Stimulated activated naive CD8-positive, alpha-beta T cell treated with anti-CD3 and anti-CD28 coated beads, Interleukin-15, amount 100 ng/mL, for 72 hours (primary cell): ENCODE results near the gene CA7.
"Not testable (repeated sequence)": the region's sequence is repeated elsewhere in the genome, so short reads cannot be mapped to it uniquely, and the experiment has no call there.

Source experiments
- ATAC-seq: fragments of 150-1000 bp; cut with Tn5 transposase; 2 replicates; pipeline ENCODE4 v1.10.0; 2021; ENCODE audit warnings: mild to moderate bottlenecking, moderate library complexity
- DNase-seq, 2 donors: peaks; one replicate each; pipeline ENCODE4 v3.0.0; 2021 to 2022
- H3K27ac Mint-ChIP-seq, 2 donors: one replicate each; pipeline ENCODE4 v1.8.0; 2022; ENCODE audit warnings: mild to moderate bottlenecking in 2 of 2, mixed read lengths in 2 of 2, moderate library complexity in 2 of 2
- H3K27me3 Mint-ChIP-seq: one replicate; pipeline ENCODE4 v1.8.0; 2022; ENCODE audit warnings: mixed read lengths
- H3K4me1 Mint-ChIP-seq: one replicate; pipeline ENCODE4 v1.8.0; 2022; ENCODE audit warnings: mild to moderate bottlenecking, mixed read lengths
- H3K4me3 Mint-ChIP-seq, 2 donors: one replicate each; pipeline ENCODE4 v1.8.0; 2022; ENCODE audit warnings: mild to moderate bottlenecking in 2 of 2, mixed read lengths in 2 of 2, moderate library complexity in 1 of 2
- H3K9me3 Mint-ChIP-seq, 2 donors: one replicate each; pipeline ENCODE4 v1.8.0; 2022; ENCODE audit warnings: mixed read lengths in 2 of 2

CA7 gene

GRCh38 chr16:66856184-66856730 lies 12.0 kb downstream of the CA7 start:
- H3K4me3 Mint-ChIP-seq = no peak overlapping the region

GRCh38 chr16:66856801-66857200 lies 12.6 kb downstream of the CA7 start:
- Mint-ChIP-seq H3K4me1 (no peaks in the 10 kb centered on the region), H3K27ac (peak overlapping the region; percentile 14 to 57), H3K9me3 (no peaks in the 10 kb centered on the region), H3K4me3 (no peak overlapping the region), H3K27me3 (peaks cover 6% of the 10 kb centered on the region)
- no peak for DNase-seq
- ATAC-seq = no peak

More at GRCh38 chr16:66856184-66856730, 12.0 kb downstream of the CA7 start:
- no peaks in the 10 kb centered on the region for H3K9me3 Mint-ChIP-seq
- no peaks in the 10 kb centered on the region for H3K4me1 Mint-ChIP-seq
- peak overlapping the region in 1 of 2 donors; percentile 57 for H3K27ac Mint-ChIP-seq
- ATAC-seq (no peak), DNase-seq (no peak)
- H3K27me3 Mint-ChIP-seq = peaks cover 10% of the 10 kb centered on the region

- no peak overlapping the region for H3K4me3 Mint-ChIP-seq
- H3K9me3 Mint-ChIP-seq = no peaks in the 10 kb centered on the region
- ATAC-seq = no peak
Observed at GRCh38 chr16:66857437-66857836, 13.2 kb downstream of the CA7 start.

GRCh38 chr16:66858740-66859396 lies 14.7 kb downstream of the CA7 start:
- ATAC-seq (no peak), DNase-seq (no peak)
- Mint-ChIP-seq H3K9me3 (no peaks in the 10 kb centered on the region), H3K4me3 (no peak overlapping the region), H3K27me3 (no peaks in the 10 kb centered on the region), H3K4me1 (no peaks in the 10 kb centered on the region), H3K27ac (no peak overlapping the region)

More at GRCh38 chr16:66857437-66857836, 13.2 kb downstream of the CA7 start:
- no peaks in the 10 kb centered on the region for H3K4me1 Mint-ChIP-seq
- no peak for DNase-seq
- H3K27ac Mint-ChIP-seq = no peak overlapping the region
- no peaks in the 10 kb centered on the region for H3K27me3 Mint-ChIP-seq

GRCh38 chr16:66859397-66860068 lies 15.3 kb downstream of the CA7 start:
- no peak overlapping the region for H3K4me3 Mint-ChIP-seq
- ATAC-seq (no peak), DNase-seq (no peak)
- no peaks in the 10 kb centered on the region for H3K4me1 Mint-ChIP-seq
- H3K27me3 Mint-ChIP-seq = no peaks in the 10 kb centered on the region
- no peak overlapping the region for H3K27ac Mint-ChIP-seq
- no peaks in the 10 kb centered on the region for H3K9me3 Mint-ChIP-seq

- Mint-ChIP-seq H3K4me1 (no peaks in the 10 kb centered on the region), H3K9me3 (no peaks in the 10 kb centered on the region), H3K27ac (no peak overlapping the region), H3K27me3 (no peaks in the 10 kb centered on the region), H3K4me3 (no peak overlapping the region)
- no peak for ATAC-seq
- no peak for DNase-seq
Observed at GRCh38 chr16:66862023-66862520, 17.9 kb downstream of the CA7 start.

GRCh38 chr16:66863707-66864106 lies 19.5 kb downstream of the CA7 start:
- H3K4me3 Mint-ChIP-seq = no peak overlapping the region
- H3K27ac Mint-ChIP-seq = no peak overlapping the region
- no peak for ATAC-seq
- no peaks in the 10 kb centered on the region for H3K9me3 Mint-ChIP-seq
- DNase-seq = no peak
- H3K27me3 Mint-ChIP-seq = no peaks in the 10 kb centered on the region
- no peaks in the 10 kb centered on the region for H3K4me1 Mint-ChIP-seq

- H3K4me1 Mint-ChIP-seq = peaks cover 31% of the 10 kb centered on the region
- H3K27ac Mint-ChIP-seq = no peak overlapping the region
- ATAC-seq (no peak), DNase-seq (no peak)
- no peaks in the 10 kb centered on the region for H3K9me3 Mint-ChIP-seq
- peaks cover 11% of the 10 kb centered on the region for H3K27me3 Mint-ChIP-seq
- H3K4me3 Mint-ChIP-seq = no peak overlapping the region
Observed at GRCh38 chr16:66869424-66869823, 25.2 kb downstream of the CA7 start.

- ATAC-seq, H3K4me3 Mint-ChIP-seq, H3K9me3 Mint-ChIP-seq, DNase-seq, H3K27ac Mint-ChIP-seq: not testable (repeated sequence)
- Mint-ChIP-seq H3K27me3 (peaks cover 11% of the 10 kb centered on the region), H3K4me1 (peaks cover 51% of the 10 kb centered on the region)
Observed at GRCh38 chr16:66871363-66871762, 27.1 kb downstream of the CA7 start.

GRCh38 chr16:66871840-66872239 lies 27.6 kb downstream of the CA7 start:
- Mint-ChIP-seq H3K9me3 (peaks cover 5 to 7% of the 10 kb centered on the region in 2 donors), H3K4me1 (peaks cover 54% of the 10 kb centered on the region), H3K27ac (no peak overlapping the region), H3K4me3 (no peak overlapping the region), H3K27me3 (peaks cover 11% of the 10 kb centered on the region)
- DNase-seq (no peak), ATAC-seq (no peak)

- ATAC-seq (no peak), DNase-seq (no peak)
- Mint-ChIP-seq H3K4me1 (peaks cover 54% of the 10 kb centered on the region), H3K27ac (no peak overlapping the region), H3K27me3 (peaks cover 11% of the 10 kb centered on the region), H3K4me3 (peak overlapping the region; percentile 77 to 86), H3K9me3 (peaks cover 5 to 7% of the 10 kb centered on the region in 2 donors)
Observed at GRCh38 chr16:66872559-66872942, 28.3 kb downstream of the CA7 start.

GRCh38 chr16:66872943-66873684 lies 28.9 kb downstream of the CA7 start:
- peak overlapping the region; percentile 77 to 86 for H3K4me3 Mint-ChIP-seq

GRCh38 chr16:66873685-66874055 lies 29.5 kb downstream of the CA7 start:
- DNase-seq (no peak), ATAC-seq (no peak)
- H3K27ac Mint-ChIP-seq = peak overlapping the region in 1 of 2 donors; percentile 87
- peaks cover 5 to 7% of the 10 kb centered on the region in 2 donors for H3K9me3 Mint-ChIP-seq
- H3K27me3 Mint-ChIP-seq = peaks cover 11% of the 10 kb centered on the region
- peaks cover 65% of the 10 kb centered on the region for H3K4me1 Mint-ChIP-seq
- H3K4me3 Mint-ChIP-seq = peak overlapping the region; percentile 77 to 86

More at GRCh38 chr16:66872943-66873684, 28.9 kb downstream of the CA7 start:
- ATAC-seq = peak; percentile 92
- Mint-ChIP-seq H3K27ac (peak overlapping the region in 1 of 2 donors; percentile 37), H3K9me3 (peaks cover 5 to 7% of the 10 kb centered on the region in 2 donors), H3K27me3 (peaks cover 11% of the 10 kb centered on the region), H3K4me1 (peaks cover 60% of the 10 kb centered on the region)
- peak; percentile 95 to 97 for DNase-seq

- Mint-ChIP-seq H3K27me3 (peaks cover 11% of the 10 kb centered on the region), H3K9me3 (peaks cover 5 to 7% of the 10 kb centered on the region in 2 donors), H3K4me3 (peak overlapping the region; percentile 75 to 76), H3K4me1 (peaks cover 71% of the 10 kb centered on the region), H3K27ac (peak overlapping the region; percentile 87 to 91)
- DNase-seq (peak; percentile 35 to 37), ATAC-seq (peak; percentile 33)
Observed at GRCh38 chr16:66874079-66874775, 30.0 kb downstream of the CA7 start.

- DNase-seq = peak; percentile 40 to 76
- peak; percentile 60 for ATAC-seq
- Mint-ChIP-seq H3K9me3 (peaks cover 5 to 7% of the 10 kb centered on the region in 2 donors), H3K27me3 (no peaks in the 10 kb centered on the region), H3K4me1 (peaks cover 75% of the 10 kb centered on the region), H3K4me3 (peak overlapping the region; percentile 39 to 64), H3K27ac (peak overlapping the region; percentile 5 to 75)
Observed at GRCh38 chr16:66878067-66878466, 33.9 kb downstream of the CA7 start.
